Mesendoderm (in vitro differentiated cells): ENCODE results near the gene DIP2B.

Source experiments
- DNase-seq: peaks from one replicate; pipeline ENCODE4 v3.0.0; 2013
- H2AK5ac ChIP-seq: 2 replicates; pipeline ENCODE4 v1.6.1; 2013; ENCODE audit warnings: low read length, inconsistent platforms
- H2BK120ac ChIP-seq: 2 replicates; pipeline ENCODE4 v1.6.1; 2013; ENCODE audit warnings: low read depth, mild to moderate bottlenecking, low read length, moderate library complexity, mixed read lengths
- H2BK15ac ChIP-seq: replicated peaks from 2 replicates; pipeline ENCODE4 v1.6.1; 2013; ENCODE audit warnings: low read depth, mild to moderate bottlenecking, moderate library complexity
- H2BK5ac ChIP-seq: 2 replicates; pipeline ENCODE4 v1.6.1; 2013; ENCODE audit warnings: low read length, inconsistent platforms
- H3K18ac ChIP-seq: 2 replicates; pipeline ENCODE4 v1.6.1; 2013; ENCODE audit warnings: mild to moderate bottlenecking, low read length, mixed read lengths
- H3K23ac ChIP-seq: one replicate; pipeline ENCODE4 v1.6.1; 2013; ENCODE audit warnings: low read length
- H3K27ac ChIP-seq: 2 replicates; pipeline ENCODE4 v1.5.1; 2013; ENCODE audit warnings: low read depth, mild to moderate bottlenecking, inconsistent platforms, low read length, moderate library complexity
- H3K27me3 ChIP-seq: 2 replicates; pipeline ENCODE4 v1.6.1; 2013; ENCODE audit warnings: low read length, control low read depth, mild to moderate bottlenecking, inconsistent platforms; ENCODE audit not compliant: insufficient read depth, poor library complexity
- H3K36me3 ChIP-seq: 2 replicates; pipeline ENCODE4 v1.6.1; 2013; ENCODE audit warnings: low read length, inconsistent platforms; ENCODE audit not compliant: control insufficient read depth, insufficient read depth
- H3K4ac ChIP-seq: one replicate; pipeline ENCODE4 v1.6.1; 2013; ENCODE audit warnings: low read depth, mild to moderate bottlenecking, low read length, moderate library complexity
- H3K4me1 ChIP-seq: 2 replicates; pipeline ENCODE4 v1.6.1; 2013; ENCODE audit warnings: low read depth, low read length, inconsistent platforms; ENCODE audit not compliant: control insufficient read depth
- H3K4me2 ChIP-seq: 2 replicates; pipeline ENCODE4 v1.6.1; 2013; ENCODE audit warnings: low read length
- H3K4me3 ChIP-seq: 2 replicates; pipeline ENCODE4 v1.5.1; 2013; ENCODE audit warnings: mild to moderate bottlenecking, low read length
- H3K56ac ChIP-seq: one replicate; pipeline ENCODE4 v1.6.1; 2013; ENCODE audit warnings: low read length
- H3K79me1 ChIP-seq: 2 replicates; pipeline ENCODE4 v1.6.1; 2013; ENCODE audit warnings: low read length, inconsistent platforms
- H3K79me2 ChIP-seq: 2 replicates; pipeline ENCODE4 v1.6.1; 2013; ENCODE audit warnings: mild to moderate bottlenecking, low read length; ENCODE audit not compliant: control insufficient read depth, insufficient read depth
- H3K9ac ChIP-seq: 2 replicates; pipeline ENCODE4 v1.6.1; 2013; ENCODE audit warnings: low read length, inconsistent platforms
- H4K5ac ChIP-seq: one replicate; pipeline ENCODE4 v1.6.1; 2013; ENCODE audit warnings: low read length
- H4K8ac ChIP-seq: one replicate; pipeline ENCODE4 v1.6.1; 2013; ENCODE audit warnings: low read depth, mild to moderate bottlenecking, control low read depth, low read length, moderate library complexity
- WGBS: extraction: QIAGEN DNeasy Blood & Tissue Kit; methylation state at CpG from one replicate; pipeline ENCODE4 v1.1.7; 2013; ENCODE audit warnings: low lambda C conversion rate, missing lambda C conversion rate; ENCODE audit not compliant: insufficient coverage; ENCODE audit errors: extremely low coverage; 5-methylcytosine and 5-hydroxymethylcytosine counted together

DIP2B gene

GRCh38 chr12:50647031-50647430 lies 142.2 kb downstream of the DIP2B start:
- Histone ChIP-seq H4K8ac (no peak overlapping the region), H2BK15ac (no peak overlapping the region), H3K23ac (no peak overlapping the region), H4K5ac (no peak overlapping the region), H3K4ac (no peak overlapping the region), H3K4me2 (no peak overlapping the region), H2BK120ac (no peak overlapping the region), H3K4me3 (no peak overlapping the region), H3K18ac (no peak overlapping the region), H3K56ac (no peak overlapping the region), H3K79me2 (no peaks in the 10 kb centered on the region), H3K4me1 (no peaks in the 10 kb centered on the region), H3K79me1 (no peaks in the 10 kb centered on the region), H3K27ac (no peak overlapping the region), H3K36me3 (no peaks in the 10 kb centered on the region), H3K9ac (no peak overlapping the region), H3K27me3 (no peaks in the 10 kb centered on the region), H2AK5ac (no peak overlapping the region), H2BK5ac (no peak overlapping the region)
- no peak for DNase-seq
- no CpG with 5 or more reads among the region's 8 CpGs for WGBS

GRCh38 chr12:50647479-50647878 lies 142.7 kb downstream of the DIP2B start:
- Histone ChIP-seq H3K79me1 (no peaks in the 10 kb centered on the region), H3K23ac (no peak overlapping the region), H3K79me2 (no peaks in the 10 kb centered on the region), H2BK5ac (no peak overlapping the region), H3K36me3 (no peaks in the 10 kb centered on the region), H4K8ac (no peak overlapping the region), H4K5ac (no peak overlapping the region), H2AK5ac (no peak overlapping the region), H3K56ac (no peak overlapping the region), H2BK120ac (no peak overlapping the region), H3K4ac (no peak overlapping the region), H3K4me3 (no peak overlapping the region), H3K9ac (no peak overlapping the region), H3K4me1 (no peaks in the 10 kb centered on the region), H3K27me3 (no peaks in the 10 kb centered on the region), H3K4me2 (no peak overlapping the region), H2BK15ac (no peak overlapping the region), H3K27ac (no peak overlapping the region), H3K18ac (no peak overlapping the region)
- WGBS: no CpG with 5 or more reads among the region's 2 CpGs
- DNase-seq: peak; percentile 35

GRCh38 chr12:50650285-50650684 lies 145.5 kb downstream of the DIP2B start:
- Histone ChIP-seq H3K79me1 (no peaks in the 10 kb centered on the region), H2BK120ac (no peak overlapping the region), H2BK5ac (no peak overlapping the region), H3K56ac (no peak overlapping the region), H2BK15ac (no peak overlapping the region), H3K4me1 (no peaks in the 10 kb centered on the region), H3K36me3 (no peaks in the 10 kb centered on the region), H3K23ac (no peak overlapping the region), H4K5ac (no peak overlapping the region), H3K18ac (no peak overlapping the region), H3K79me2 (no peaks in the 10 kb centered on the region), H3K9ac (no peak overlapping the region), H3K27me3 (no peaks in the 10 kb centered on the region), H4K8ac (no peak overlapping the region), H3K4me2 (no peak overlapping the region), H3K27ac (no peak overlapping the region), H3K4ac (no peak overlapping the region), H3K4me3 (no peak overlapping the region), H2AK5ac (no peak overlapping the region)
- no CpG with 5 or more reads among the region's 3 CpGs for WGBS
- no peak for DNase-seq

DNA sequence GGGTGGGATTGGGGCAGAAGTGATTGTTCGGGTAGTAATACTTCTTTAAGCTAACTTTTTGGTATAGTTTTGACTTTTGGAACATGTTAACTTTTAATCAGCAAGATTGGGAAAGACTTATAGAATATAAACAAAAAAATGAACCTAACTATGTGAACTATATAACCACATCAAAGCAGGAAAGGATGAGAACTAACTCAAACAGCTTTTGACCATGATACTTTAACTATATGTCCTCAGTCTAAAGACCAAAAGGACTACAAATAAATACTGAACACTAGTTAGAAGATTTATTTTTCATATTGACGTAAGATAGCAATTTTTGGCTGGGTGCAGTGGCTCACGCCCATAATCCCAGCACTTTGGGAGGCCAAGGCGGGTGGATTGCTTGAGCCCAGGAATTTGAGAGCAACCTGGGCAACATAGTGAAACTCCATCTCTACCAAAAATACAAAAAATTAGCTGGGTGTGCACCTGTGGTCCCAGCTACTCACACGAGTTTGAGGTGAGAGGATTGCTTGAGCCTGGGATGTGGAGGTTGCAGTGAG lies 150.7 kb downstream of the DIP2B start:
- no peak overlapping the region for H3K18ac ChIP-seq
- no peak overlapping the region for H3K23ac ChIP-seq
- no peak overlapping the region for H2BK120ac ChIP-seq
- no peak overlapping the region for H3K9ac ChIP-seq
- no peak overlapping the region for H2BK5ac ChIP-seq
- no peak overlapping the region for H4K8ac ChIP-seq
- no peak overlapping the region for H3K56ac ChIP-seq
- H3K79me1 ChIP-seq: no peaks in the 10 kb centered on the region
- no CpG with 5 or more reads among the region's 5 CpGs for WGBS
- H3K4ac ChIP-seq: no peak overlapping the region
- H3K27ac ChIP-seq: no peak overlapping the region
- H3K79me2 ChIP-seq: no peaks in the 10 kb centered on the region
- H2BK15ac ChIP-seq: no peak overlapping the region
- H2AK5ac ChIP-seq: no peak overlapping the region
- H3K27me3 ChIP-seq: no peaks in the 10 kb centered on the region
- no peak overlapping the region for H3K4me3 ChIP-seq
- H4K5ac ChIP-seq: no peak overlapping the region
- H3K4me1 ChIP-seq: no peaks in the 10 kb centered on the region
- no peaks in the 10 kb centered on the region for H3K36me3 ChIP-seq
- no peak for DNase-seq
- H3K4me2 ChIP-seq: no peak overlapping the region

DNA sequence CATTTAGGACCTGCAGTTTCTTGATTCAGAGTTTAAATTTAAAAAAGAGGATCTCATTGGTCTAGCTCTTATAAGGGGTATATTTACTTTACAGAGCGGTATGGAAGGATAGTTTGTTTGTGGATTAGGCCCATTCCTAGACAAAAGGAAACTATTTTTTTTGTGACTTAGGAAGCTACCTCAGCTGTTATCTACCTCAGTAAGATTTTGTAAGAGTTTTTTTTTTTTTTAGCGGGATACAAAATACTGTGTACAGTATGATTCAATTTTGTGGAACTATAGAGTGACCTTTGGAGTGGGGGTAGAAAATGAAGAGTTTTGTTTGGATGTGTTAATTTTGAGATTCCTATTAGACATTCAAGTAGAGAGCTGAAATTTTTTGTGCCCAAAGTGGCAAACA lies 154.5 kb downstream of the DIP2B start:
- Histone ChIP-seq H3K56ac (no peak overlapping the region), H3K4ac (no peak overlapping the region), H3K4me2 (no peak overlapping the region), H3K36me3 (no peaks in the 10 kb centered on the region), H2AK5ac (no peak overlapping the region), H3K18ac (no peak overlapping the region), H3K27me3 (no peaks in the 10 kb centered on the region), H4K5ac (no peak overlapping the region), H2BK15ac (no peak overlapping the region), H2BK120ac (no peak overlapping the region), H2BK5ac (no peak overlapping the region), H3K79me2 (no peaks in the 10 kb centered on the region), H3K23ac (no peak overlapping the region), H3K4me1 (no peaks in the 10 kb centered on the region), H3K79me1 (no peaks in the 10 kb centered on the region), H4K8ac (no peak overlapping the region), H3K27ac (no peak overlapping the region), H3K4me3 (no peak overlapping the region), H3K9ac (no peak overlapping the region)
- WGBS: no CpG with 5 or more reads among the region's 2 CpGs
- DNase-seq: no peak

- H2BK15ac ChIP-seq: no peak overlapping the region
These were observed 155.1 kb downstream of the DIP2B start for GRCh38 chr12:50659690-50660424.

More at GRCh38 chr12:50659690-50660424, 155.1 kb downstream of the DIP2B start:
- no CpG with 5 or more reads among the region's 6 CpGs for WGBS
- no peaks in the 10 kb centered on the region for H3K27me3 ChIP-seq
- no peaks in the 10 kb centered on the region for H3K36me3 ChIP-seq
- no peaks in the 10 kb centered on the region for H3K79me1 ChIP-seq
- no peak overlapping the region for H3K27ac ChIP-seq
- no peak overlapping the region for H3K4me3 ChIP-seq
- H2AK5ac ChIP-seq: no peak overlapping the region
- no peak overlapping the region for H2BK120ac ChIP-seq
- no peak overlapping the region for H3K23ac ChIP-seq
- no peak overlapping the region for H2BK5ac ChIP-seq
- H4K8ac ChIP-seq: no peak overlapping the region
- H3K4me2 ChIP-seq: no peak overlapping the region
- H3K18ac ChIP-seq: no peak overlapping the region
- H4K5ac ChIP-seq: no peak overlapping the region
- no peak overlapping the region for H3K9ac ChIP-seq
- no peaks in the 10 kb centered on the region for H3K4me1 ChIP-seq
- H3K56ac ChIP-seq: no peak overlapping the region
- H3K4ac ChIP-seq: no peak overlapping the region
- no peaks in the 10 kb centered on the region for H3K79me2 ChIP-seq
- DNase-seq: no peak
